ENCODE data around the gene ACTRT3.

ACTRT3 gene

DNA sequence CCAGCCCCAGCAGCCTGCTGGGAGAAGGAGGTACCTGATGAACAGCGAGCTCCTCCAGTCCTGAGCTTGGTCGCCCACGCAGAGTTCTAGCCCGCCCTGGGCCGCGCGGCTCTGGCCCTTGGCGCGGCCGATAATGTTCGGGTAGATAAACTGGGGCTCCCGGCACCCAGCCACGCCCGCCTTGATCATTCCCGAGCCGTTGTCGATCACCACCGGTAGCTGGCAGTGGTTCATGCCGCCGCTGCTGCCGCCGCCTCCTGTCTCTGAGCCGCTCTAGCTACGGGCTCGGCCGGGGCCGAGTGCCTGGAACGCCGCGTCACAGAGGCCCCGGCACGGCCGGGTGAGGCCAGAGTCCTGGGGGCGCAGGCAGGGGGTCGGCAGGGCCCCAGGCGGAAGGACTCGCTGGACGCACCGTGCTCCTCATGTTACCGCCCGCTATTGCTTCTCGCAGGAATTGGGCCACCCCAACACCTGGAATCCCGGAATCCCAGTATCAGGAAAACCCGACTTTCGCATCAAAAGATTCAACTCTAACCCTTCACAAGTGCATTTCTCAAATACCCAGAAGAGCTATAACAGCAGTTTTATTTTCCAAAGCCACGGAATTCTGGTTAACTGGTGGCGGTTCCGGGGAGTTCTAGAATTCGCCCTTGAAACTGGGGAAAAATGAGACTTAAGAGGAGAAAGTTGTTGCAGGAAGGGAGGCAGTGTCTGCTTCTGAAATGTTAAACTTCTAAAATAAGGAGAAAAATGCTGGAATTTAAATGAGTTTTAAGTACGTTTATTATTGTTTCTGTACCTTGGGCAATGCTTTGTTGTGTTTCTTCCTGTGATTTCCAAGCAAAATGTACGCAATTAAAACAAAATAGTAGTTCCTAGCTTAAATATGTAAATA, at the start of gene ACTRT3:
Gene ACTRT3, minus strand, starts transcription at position 275 of the 895 bp plus-strand sequence. Its CDS starts 41 bp downstream, at position 234.
- peak; percentile 67 to 69 for DNase-seq

GRCh38 chr3:169818316-169818715, 49.0 kb upstream of the ACTRT3 start:
- DNase-seq = no peak

GRCh38 chr3:169815590-169816150, 46.3 kb upstream of the ACTRT3 start:
- no peak for DNase-seq

GRCh38 chr3:169813757-169814517, 44.6 kb upstream of the ACTRT3 start:
- DNase-seq = peak; percentile 82 to 88

GRCh38 chr3:169813278-169813677, 43.9 kb upstream of the ACTRT3 start:
- DNase-seq = peak in 1 of 2 donors; percentile 7

DNA sequence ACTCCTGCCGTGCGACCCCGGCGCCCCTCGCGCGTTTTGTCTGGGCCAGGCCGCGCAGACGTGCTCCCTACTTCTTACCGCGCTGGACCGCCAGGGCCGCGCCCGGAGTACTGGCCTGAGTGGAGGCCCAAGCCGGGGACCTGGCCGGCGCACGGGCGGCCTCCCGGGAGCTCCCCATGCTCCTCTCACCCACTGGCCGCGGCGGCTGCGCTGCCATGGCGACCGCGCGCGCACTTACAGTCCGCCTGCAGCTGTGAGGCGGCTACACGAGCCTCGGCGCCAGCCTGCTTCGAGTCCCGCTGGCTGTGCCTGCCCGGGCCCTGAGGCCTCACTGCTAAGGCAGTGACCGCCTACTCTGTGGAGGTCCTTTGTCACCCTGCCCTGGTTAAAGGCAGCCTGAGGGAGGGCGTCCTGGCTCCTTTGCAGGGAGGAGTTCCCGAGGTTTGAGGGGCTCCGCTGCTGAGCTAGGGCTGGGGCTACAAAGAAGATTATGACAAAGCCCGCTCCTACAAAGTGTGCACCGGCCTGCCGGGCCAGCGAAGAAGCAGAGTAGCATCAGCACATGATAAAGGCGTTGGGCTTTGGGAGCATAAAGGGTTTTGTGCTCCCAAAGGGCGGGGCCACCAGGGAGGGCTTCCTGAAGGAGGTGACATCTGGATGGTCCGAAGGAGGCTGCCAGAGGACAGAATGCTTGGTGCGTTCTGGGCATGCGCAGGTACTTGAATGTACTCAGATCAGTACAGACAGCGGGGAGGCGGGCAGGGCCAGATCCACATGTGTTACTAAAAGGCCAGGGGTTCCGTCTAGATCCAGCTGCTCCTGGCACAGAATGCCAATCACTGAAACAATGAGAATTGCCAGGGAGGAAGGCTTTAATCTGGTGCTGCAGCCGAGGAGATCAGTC, 43.2 kb upstream of the ACTRT3 start, which contains the start of the genes LRRC34 and LRRIQ4:
Gene LRRC34, minus strand, starts transcription at position 573 of the 904 bp plus-strand sequence. Its CDS starts 356 bp downstream, at position 217.
Gene LRRIQ4, plus strand, starts transcription at position 539 of the 904 bp plus-strand sequence. CDS start 9,052 bp downstream, outside the sequence.
- DNase-seq = peak; percentile 64 to 73

GRCh38 chr3:169811631-169812331, 42.4 kb upstream of the ACTRT3 start:
- DNase-seq = peak in 1 of 2 donors; percentile 9

GRCh38 chr3:169809230-169809795, 40.0 kb upstream of the ACTRT3 start:
- no peak for DNase-seq

DNA sequence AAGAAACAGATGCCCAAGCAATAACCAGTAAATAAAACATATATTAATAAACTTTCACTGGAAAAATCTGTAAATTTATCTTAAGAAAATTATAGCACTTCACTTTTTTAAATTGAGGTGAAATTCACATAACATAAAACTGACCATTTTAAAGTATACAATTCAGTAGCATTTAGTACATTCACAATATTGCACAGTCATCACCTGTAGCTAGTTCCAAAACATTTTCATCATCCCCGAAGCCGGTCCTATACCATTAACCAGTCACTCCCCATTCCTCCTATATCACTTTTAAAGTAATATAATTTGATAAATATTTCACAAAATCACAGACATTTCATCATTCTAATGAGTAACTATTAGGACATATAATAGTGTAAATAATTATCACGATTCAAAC, 35.3 kb upstream of the ACTRT3 start:
- DNase-seq = no peak

GRCh38 chr3:169792359-169792758, 23.0 kb upstream of the ACTRT3 start:
- DNase-seq = no peak

DNA sequence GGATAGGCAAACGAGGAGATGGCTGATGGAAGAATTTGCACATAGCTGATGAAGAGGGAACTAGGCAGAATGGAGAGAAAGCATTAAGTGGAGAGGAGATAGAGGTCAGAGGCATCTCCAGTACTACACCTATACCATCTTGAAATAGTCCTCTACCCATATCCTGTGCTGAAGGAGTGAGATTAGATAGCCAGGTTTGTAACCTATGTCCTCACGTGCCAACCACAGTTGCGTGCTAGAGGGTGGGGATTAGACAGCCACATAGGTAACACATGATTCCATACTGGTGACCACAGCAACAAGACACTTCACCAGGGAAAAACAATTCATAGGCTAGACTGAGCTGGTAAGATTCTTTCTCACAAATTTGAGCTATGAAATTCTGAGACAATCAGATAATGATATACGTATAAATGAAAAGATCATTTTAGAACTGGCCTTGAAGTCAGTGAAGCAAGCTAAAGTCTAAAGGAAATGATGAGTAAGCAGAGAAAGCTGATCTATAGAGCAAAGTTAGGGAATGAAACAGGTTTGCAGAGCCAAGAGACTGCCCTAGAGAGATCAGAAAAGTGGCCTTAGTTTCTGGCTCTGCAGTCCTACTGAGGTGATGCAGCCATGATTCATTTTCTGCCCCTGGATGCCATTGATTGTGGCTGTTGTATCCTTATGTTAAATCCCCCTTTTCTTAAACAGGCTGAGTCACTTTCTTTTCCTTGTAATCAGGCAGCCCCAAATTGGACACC, 21.5 kb upstream of the ACTRT3 start:
- DNase-seq = no peak

GRCh38 chr3:169790219-169790618, 20.9 kb upstream of the ACTRT3 start:
- no peak for DNase-seq

DNA sequence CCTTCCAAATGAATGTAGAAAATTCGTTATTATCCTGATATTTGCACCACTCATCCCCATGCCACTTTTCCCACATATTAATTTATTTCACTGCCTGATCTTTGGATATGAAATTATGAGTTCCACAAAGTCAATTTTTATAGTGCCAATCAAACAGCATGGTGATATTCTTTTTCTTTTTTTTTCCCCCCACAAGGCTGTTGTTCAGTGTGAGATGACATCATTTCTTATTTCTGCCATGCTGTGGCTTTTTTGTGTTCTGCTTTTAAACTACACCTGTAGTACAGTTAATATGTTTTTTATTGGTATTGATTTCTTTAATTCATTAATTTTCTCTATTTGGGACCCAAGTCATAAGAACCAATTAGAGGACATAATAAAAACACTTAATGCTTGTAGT, 18.4 kb upstream of the ACTRT3 start:
- no peak for DNase-seq

DNA sequence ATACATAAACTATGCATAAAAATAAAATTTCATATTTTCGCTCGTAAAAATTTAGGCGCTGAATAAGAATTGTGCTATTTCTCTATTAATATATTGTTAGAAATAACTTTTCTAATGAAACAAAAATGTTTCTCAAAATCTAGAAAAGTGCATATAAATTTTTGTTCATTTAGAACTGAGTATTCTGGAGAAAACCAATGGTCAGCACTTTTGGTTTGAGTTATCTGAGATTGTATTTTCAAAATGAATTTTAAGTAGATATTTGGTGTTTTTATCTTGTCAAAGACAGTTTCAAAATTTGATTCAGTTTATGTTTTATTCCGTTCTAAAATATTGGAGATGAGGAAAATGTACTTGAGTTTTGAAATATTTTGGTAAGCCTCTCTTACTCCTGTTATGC, 17.8 kb upstream of the ACTRT3 start:
- no peak for DNase-seq

DNA sequence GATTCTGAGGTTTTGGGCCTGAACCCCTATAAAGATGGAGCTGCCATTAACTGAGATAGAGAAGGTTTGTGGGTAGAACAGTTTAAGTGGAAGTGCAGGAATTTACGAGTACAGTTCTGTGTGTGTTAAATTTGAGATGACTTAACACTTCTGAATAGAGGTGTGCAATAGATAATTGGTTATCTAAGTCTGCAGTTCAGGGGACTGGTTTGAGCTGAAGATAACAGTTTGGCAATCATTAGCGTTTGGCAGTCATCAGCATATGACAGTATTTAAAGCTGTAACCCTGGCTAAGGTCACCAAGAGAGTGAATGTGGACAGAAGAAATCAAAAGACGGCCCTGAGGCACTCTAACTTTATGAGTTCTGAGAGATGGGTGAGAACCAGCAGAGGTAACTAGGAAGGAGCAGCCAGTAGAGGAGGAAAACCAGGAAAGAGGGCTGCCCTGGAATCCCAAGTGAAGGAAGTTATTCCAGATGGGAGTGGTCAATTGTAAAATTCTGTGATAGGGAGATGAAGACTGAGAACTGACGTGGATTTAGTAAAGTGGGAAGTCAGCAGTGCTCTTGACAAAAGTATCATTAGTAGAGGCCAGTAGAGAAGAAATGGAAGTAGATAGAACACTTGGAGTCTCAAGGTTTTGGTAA, 12.0 kb upstream of the ACTRT3 start:
- no peak for DNase-seq

DNA sequence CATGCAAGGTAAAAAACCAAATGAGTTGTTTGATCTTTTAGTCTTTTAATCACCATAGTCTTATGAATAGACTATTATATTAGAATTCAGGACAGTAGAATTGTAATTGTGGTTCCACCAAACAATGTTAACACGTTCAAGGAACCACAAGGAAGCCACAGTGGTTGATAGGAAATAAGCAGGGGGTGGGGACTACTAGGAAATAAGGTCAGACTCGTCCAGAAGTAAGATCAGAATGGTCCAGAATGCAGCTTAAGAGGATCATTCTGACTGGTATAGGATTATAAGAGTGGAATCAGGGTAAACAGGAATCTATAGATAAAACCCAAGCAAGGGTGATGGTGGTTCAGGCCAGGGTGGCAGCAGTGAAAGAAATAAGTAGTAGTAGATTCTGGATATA, 11.4 kb upstream of the ACTRT3 start:
- peak in 1 of 2 donors; percentile 14 for DNase-seq

GRCh38 chr3:169777822-169778221, 8.5 kb upstream of the ACTRT3 start:
- DNase-seq = no peak

- DNase-seq = peak in 1 of 2 donors; percentile 23
Measured at GRCh38 chr3:169774186-169774585, 4.8 kb upstream of the ACTRT3 start.

DNA sequence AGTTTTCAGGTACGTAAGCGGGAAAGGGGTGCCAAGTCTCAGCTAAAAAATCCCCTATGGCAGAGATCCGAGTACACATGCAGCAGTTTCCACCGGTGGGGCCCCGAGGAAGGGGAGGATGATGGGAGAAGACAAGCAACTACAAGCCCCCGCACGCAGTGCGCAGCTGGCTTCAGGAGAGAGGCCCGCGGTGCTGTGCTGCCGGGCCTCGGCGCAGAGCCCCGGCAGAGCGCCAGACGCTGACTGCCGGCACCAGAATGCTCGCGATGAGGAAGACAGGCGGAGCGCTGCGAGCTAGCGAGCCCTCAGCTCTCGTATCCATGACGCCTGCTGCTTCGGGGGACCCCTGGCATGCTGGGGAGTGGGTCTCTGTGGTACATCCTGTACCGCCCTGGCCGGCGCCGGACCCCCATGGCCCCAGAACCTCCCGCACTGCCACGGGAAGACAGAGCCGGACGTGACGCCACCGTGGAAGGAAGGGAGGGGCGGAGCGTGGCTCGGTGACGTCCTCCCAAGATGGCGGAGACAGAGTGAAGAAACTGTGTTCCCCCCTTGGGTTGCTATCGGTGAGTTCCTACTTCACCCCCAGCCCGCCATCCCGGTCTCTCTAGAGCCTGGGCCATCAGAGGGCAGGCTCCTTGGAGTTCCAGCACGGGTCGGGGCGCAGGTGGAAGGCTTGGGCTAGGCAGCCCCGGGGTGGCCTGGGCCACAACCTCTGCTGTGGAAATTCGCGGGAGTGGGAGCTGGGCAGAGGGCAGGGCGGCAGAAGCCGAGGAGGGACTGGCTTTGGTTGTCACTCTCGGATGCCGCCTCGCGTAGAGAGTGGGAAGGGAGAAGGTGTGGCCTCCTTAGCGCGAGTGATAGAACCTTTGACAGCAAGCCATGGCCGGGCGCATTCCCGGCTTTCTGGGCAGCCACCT, 3.8 kb upstream of the ACTRT3 start, which contains the start of gene MYNN:
Gene MYNN, plus strand, starts transcription at position 500 of the 920 bp plus-strand sequence. CDS start 900 bp downstream, outside the sequence.
- peak; percentile 91 to 92 for DNase-seq
